Smooth muscle cell (in vitro differentiated cells): ENCODE measurements around the gene MMP11. TPM values are rescaled to one million over a fixed set of nuclear protein-coding genes. Genes with fewer than 3 reads are reported as not detected.

Experiments
- DNase-seq: peaks from one replicate; lab custom pipeline; 2025; ENCODE audit not compliant: unreplicated experiment; lab: John Stamatoyannopoulos, UW
- H2AFZ ChIP-seq: fragments of 200-600 bp; sonication (generic); 2 replicates; pipeline ENCODE4 v1.6.0; 2016; ENCODE audit warnings: antibody characterized with exemption, low read depth, mild to moderate bottlenecking
- H3F3A ChIP-seq: fragments of 200-600 bp; sonication (generic); 2 replicates; pipeline ENCODE4 v1.6.0; 2017; ENCODE audit warnings: antibody characterized with exemption, low read depth
- H3K27ac ChIP-seq: fragments of 200-600 bp; sonication (generic); 2 replicates; pipeline ENCODE4 v1.5.1; 2016; ENCODE audit warnings: low read depth, mild to moderate bottlenecking
- H3K27me3 ChIP-seq: fragments of 200-600 bp; sonication (generic); 2 replicates; pipeline ENCODE4 v1.6.1; 2016; ENCODE audit warnings: low read depth, mild to moderate bottlenecking
- H3K36me3 ChIP-seq: fragments of 200-600 bp; sonication (generic); 2 replicates; pipeline ENCODE4 v1.5.1; 2016; ENCODE audit warnings: low read depth
- H3K4me1 ChIP-seq: fragments of 200-600 bp; sonication (generic); 2 replicates; pipeline ENCODE4 v1.5.1; 2016; ENCODE audit warnings: low read depth
- H3K4me2 ChIP-seq: fragments of 200-600 bp; sonication (generic); 2 replicates; pipeline ENCODE4 v1.6.0; 2016; ENCODE audit warnings: mild to moderate bottlenecking
- H3K4me3 ChIP-seq: fragments of 200-600 bp; sonication (generic); 2 replicates; pipeline ENCODE4 v1.5.1; 2016; ENCODE audit warnings: mild to moderate bottlenecking
- H3K79me2 ChIP-seq: fragments of 200-600 bp; sonication (generic); 2 replicates; pipeline ENCODE4 v1.6.0; 2016; ENCODE audit warnings: low read depth, mild to moderate bottlenecking
- H3K9ac ChIP-seq: fragments of 200-600 bp; sonication (generic); 2 replicates; pipeline ENCODE4 v1.6.0; 2016; ENCODE audit warnings: low read depth
- H3K9me3 ChIP-seq: fragments of 200-600 bp; sonication (generic); replicated peaks from 2 replicates; pipeline ENCODE4 v1.5.1; 2016; ENCODE audit warnings: low read depth
- H4K20me1 ChIP-seq: fragments of 200-600 bp; sonication (generic); 2 replicates; pipeline ENCODE4 v1.6.0; 2016; ENCODE audit warnings: low read depth
- WGBS: methylation state at CpG from one replicate; pipeline ENCODE4 v1.1.7; 2016; ENCODE audit warnings: low lambda C conversion rate; 5-methylcytosine and 5-hydroxymethylcytosine counted together
- polyA plus RNA-seq: library from polyadenylated mRNA; unstranded; fragments of >200 nt; fragmentation: Nextera tagmentation; extraction: Ambion mirVana; gene quantifications from 2 replicates; pipeline ENCODE4 v1.2.1, GENCODE V29; 2016
- total RNA-seq: library from RNA; depleted of rRNA; stranded (reverse); fragments of >200 nt; gene quantifications from 2 replicates; pipeline ENCODE4 v1.2.3, GENCODE V29; 2014
- TF ChIP-seq, protein P1 (sequence below): fragments of 200-600 bp; sonication (generic); IDR thresholded peaks from 2 replicates; pipeline ENCODE4 v1.5.1; 2017; ENCODE audit warnings: borderline replicate concordance, mild to moderate bottlenecking, antibody characterized with exemption; ENCODE audit not compliant: insufficient read depth, poor library complexity, severe bottlenecking

The MMP11 gene
- total and polyA plus RNA-seq, 2 experiments from 2014 or later, result 10.9 to 30.6 TPM

DNA sequence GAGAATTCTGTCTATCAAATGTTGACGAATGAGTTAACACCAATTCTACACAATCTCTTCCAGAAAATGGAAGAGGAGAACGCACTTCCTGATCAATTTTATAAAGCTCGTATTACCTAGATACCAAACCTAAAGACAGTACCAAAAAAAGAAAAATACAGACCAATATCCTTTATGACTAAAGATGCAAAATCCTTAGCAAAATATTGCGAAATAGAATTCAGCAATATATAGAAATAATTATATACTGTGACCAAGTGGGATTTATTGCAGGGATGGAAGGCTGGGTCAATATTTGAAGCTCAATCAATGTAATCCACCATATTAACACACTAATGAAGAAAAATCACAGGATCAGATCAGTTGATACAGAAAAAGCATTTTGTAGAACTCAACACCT, 39.7 kb downstream of the MMP11 start:
- Histone ChIP-seq H3K4me2 (no peak overlapping the region), H3F3A (peaks cover 17% of the 10 kb centered on the region), H3K4me1 (peaks cover 6% of the 10 kb centered on the region), H3K9me3 (no peaks in the 10 kb centered on the region), H3K27ac (no peak overlapping the region), H3K9ac (no peak overlapping the region), H3K27me3 (no peaks in the 10 kb centered on the region), H2AFZ (no peak overlapping the region), H3K36me3 (peaks cover 8% of the 10 kb centered on the region), H4K20me1 (peaks cover 17% of the 10 kb centered on the region), H3K4me3 (no peak overlapping the region), H3K79me2 (no peaks in the 10 kb centered on the region)
- TF ChIP-seq, protein P1, sequence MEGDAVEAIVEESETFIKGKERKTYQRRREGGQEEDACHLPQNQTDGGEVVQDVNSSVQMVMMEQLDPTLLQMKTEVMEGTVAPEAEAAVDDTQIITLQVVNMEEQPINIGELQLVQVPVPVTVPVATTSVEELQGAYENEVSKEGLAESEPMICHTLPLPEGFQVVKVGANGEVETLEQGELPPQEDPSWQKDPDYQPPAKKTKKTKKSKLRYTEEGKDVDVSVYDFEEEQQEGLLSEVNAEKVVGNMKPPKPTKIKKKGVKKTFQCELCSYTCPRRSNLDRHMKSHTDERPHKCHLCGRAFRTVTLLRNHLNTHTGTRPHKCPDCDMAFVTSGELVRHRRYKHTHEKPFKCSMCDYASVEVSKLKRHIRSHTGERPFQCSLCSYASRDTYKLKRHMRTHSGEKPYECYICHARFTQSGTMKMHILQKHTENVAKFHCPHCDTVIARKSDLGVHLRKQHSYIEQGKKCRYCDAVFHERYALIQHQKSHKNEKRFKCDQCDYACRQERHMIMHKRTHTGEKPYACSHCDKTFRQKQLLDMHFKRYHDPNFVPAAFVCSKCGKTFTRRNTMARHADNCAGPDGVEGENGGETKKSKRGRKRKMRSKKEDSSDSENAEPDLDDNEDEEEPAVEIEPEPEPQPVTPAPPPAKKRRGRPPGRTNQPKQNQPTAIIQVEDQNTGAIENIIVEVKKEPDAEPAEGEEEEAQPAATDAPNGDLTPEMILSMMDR, result no peak
- 96% methylated on average over 4 of the region's 4 CpGs for WGBS
- DNase-seq, result no peak

DNA sequence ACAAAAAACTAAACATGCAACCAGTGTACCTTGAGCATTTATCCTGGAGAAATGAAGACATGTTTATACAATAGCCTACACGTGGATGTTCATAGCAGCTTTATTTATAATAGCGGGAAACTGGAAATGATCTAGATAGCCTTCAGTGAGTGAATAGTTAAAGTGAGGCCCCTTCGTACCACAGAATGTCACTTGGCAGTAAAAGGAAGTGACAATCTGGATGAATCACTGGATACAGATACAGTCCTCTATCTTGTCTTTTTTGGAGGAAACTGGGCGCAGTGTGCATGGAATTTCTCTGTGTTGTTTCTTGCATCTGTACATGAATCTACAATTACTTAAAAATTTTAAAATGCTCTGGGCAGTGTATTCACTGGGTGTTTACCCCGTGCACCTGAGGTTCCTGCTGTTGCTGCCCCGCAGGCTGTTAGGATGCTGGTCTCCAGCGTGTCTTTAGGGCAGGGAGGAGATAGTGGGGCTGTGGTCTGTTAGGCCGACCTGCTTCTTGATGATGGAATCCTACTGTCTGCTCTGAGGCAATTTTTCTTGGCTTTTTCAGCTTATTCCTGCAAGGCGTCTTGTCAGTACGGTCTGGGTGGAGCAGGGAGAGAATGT, 43.0 kb downstream of the MMP11 start:
- Histone ChIP-seq H3K9me3 (no peaks in the 10 kb centered on the region), H3K9ac (no peak overlapping the region), H3K27ac (peak overlapping the region; percentile 71), H3K79me2 (no peaks in the 10 kb centered on the region), H3K27me3 (no peaks in the 10 kb centered on the region), H3K36me3 (peaks cover 8% of the 10 kb centered on the region), H3K4me1 (peaks cover 6% of the 10 kb centered on the region), H3K4me2 (peak overlapping the region; percentile 66), H3F3A (peaks cover 17% of the 10 kb centered on the region), H4K20me1 (peaks cover 12% of the 10 kb centered on the region), H3K4me3 (no peak overlapping the region), H2AFZ (no peak overlapping the region)
- TF ChIP-seq, protein P1, result no peak
- WGBS, result 36% methylated on average over 10 of the region's 10 CpGs
- DNase-seq, result no peak

- H3K79me2 ChIP-seq, result no peaks in the 10 kb centered on the region
- no peaks in the 10 kb centered on the region for H3K27me3 ChIP-seq
- H3K4me1 ChIP-seq, result peaks cover 6% of the 10 kb centered on the region
- WGBS, result 69% methylated on average over 18 of the region's 18 CpGs
- peak overlapping the region; percentile 66 for H3K4me2 ChIP-seq
- H3K27ac ChIP-seq, result peak overlapping the region; percentile 71
- peaks cover 4% of the 10 kb centered on the region for H3K36me3 ChIP-seq
- H2AFZ ChIP-seq, result no peak overlapping the region
- H3K4me3 ChIP-seq, result no peak overlapping the region
- no peak overlapping the region for H3K9ac ChIP-seq
- H4K20me1 ChIP-seq, result peaks cover 12% of the 10 kb centered on the region
- no peaks in the 10 kb centered on the region for H3K9me3 ChIP-seq
- H3F3A ChIP-seq, result peaks cover 17% of the 10 kb centered on the region
- no peak for DNase-seq
- TF ChIP-seq, protein P1, result no peak
Measured at GRCh38 chr22:23816156-23816976, 43.7 kb downstream of the MMP11 start.
